HG02571 (cell line): ENCODE data around the gene PTPN5.
"Not testable (repeated sequence)": the region's sequence is repeated elsewhere in the genome, so short reads cannot be mapped to it uniquely, and the experiment has no call there.

Experiments
- ATAC-seq: cut with Tn5 transposase; IDR thresholded peaks from one replicate; pipeline ENCODE4 v1.9.1; 2021; ENCODE audit warnings: mild to moderate bottlenecking, moderate library complexity; ENCODE audit not compliant: unreplicated experiment

Gene PTPN5

GRCh38 chr11:18791207-18791968 is at the start of gene PTPN5:
Gene PTPN5 (minus strand): TSS chr11:18791798. CDS start chr11:18771958, 19,840 bp downstream.
- ATAC-seq = no peak

- no peak for ATAC-seq
Observed at GRCh38 chr11:18836417-18836816, 44.8 kb upstream of the PTPN5 start.

GRCh38 chr11:18834754-18835466 is 43.3 kb upstream of the PTPN5 start:
- ATAC-seq = no peak

- not testable (repeated sequence) for ATAC-seq
Observed at GRCh38 chr11:18820160-18820559, 28.6 kb upstream of the PTPN5 start.

- no peak for ATAC-seq
Observed at GRCh38 chr11:18804199-18804999, 12.8 kb upstream of the PTPN5 start.

GRCh38 chr11:18802381-18803257 is 11.0 kb upstream of the PTPN5 start:
- no peak for ATAC-seq

GRCh38 chr11:18798799-18799469 is 7.3 kb upstream of the PTPN5 start:
- no peak for ATAC-seq

- no peak for ATAC-seq
Observed at GRCh38 chr11:18794956-18795355, 3.4 kb upstream of the PTPN5 start.

GRCh38 chr11:18792827-18793226 is 1.2 kb upstream of the PTPN5 start:
- ATAC-seq = no peak

- no peak for ATAC-seq
Observed at GRCh38 chr11:18791969-18792628, 501 bp upstream of the PTPN5 start.

GRCh38 chr11:18790883-18791206 is 753 bp downstream of the PTPN5 start:
- no peak for ATAC-seq

- ATAC-seq = no peak
Observed at GRCh38 chr11:18789942-18790341, 1.7 kb downstream of the PTPN5 start.

- ATAC-seq = no peak
Observed at GRCh38 chr11:18785411-18785810, 6.2 kb downstream of the PTPN5 start.

GRCh38 chr11:18780896-18781295 is 10.7 kb downstream of the PTPN5 start:
- ATAC-seq = no peak

- ATAC-seq = no peak
Observed at GRCh38 chr11:18780329-18780728, 11.3 kb downstream of the PTPN5 start.

GRCh38 chr11:18778468-18778867 is 13.1 kb downstream of the PTPN5 start:
- ATAC-seq = no peak

GRCh38 chr11:18776324-18776723 is 15.3 kb downstream of the PTPN5 start:
- no peak for ATAC-seq

- peak; percentile 82 for ATAC-seq
Observed at GRCh38 chr11:18775492-18776292, 15.9 kb downstream of the PTPN5 start.

GRCh38 chr11:18774801-18775200 is 16.8 kb downstream of the PTPN5 start:
- no peak for ATAC-seq
